Gastrocnemius medialis (tissue), 4 donors: ENCODE data around the gene DLX5.

Experiments
- CTCF ChIP-seq, 5 experiments: fragments of 450-650 bp in 3 of 5; fragments of 200-600 bp in 2 of 5; sonication (generic) in 2 of 5; IDR thresholded peaks in 4 of 5; conservative IDR thresholded peaks in 1 of 5; 1 replicate in 4 of 5; 2 replicates in 1 of 5; pipeline ENCODE4 v1.5.1; 2016 to 2019; ENCODE audit warnings: antibody characterized with exemption in 5 of 5, mild to moderate bottlenecking in 3 of 5, moderate library complexity in 3 of 5
- POLR2A ChIP-seq, 2 donors: fragments of 450-650 bp; IDR thresholded peaks; one replicate each; pipeline ENCODE4 v1.6.1; 2017; ENCODE audit warnings: antibody characterized with exemption in 2 of 2, mild to moderate bottlenecking in 2 of 2, moderate library complexity in 2 of 2

GRCh38 chr7:96989859-96990317 is 34.7 kb downstream of the DLX5 start:
- no peak for TF ChIP-seq CTCF (IDR thresholded peaks at IDR 0.05 in 4 of 5, conservative IDR thresholded peaks at IDR 0.05 in 1 of 5)
- no peak for TF ChIP-seq POLR2A (IDR thresholded peaks at IDR 0.05)
